AG09319 (cell line): Measurements from ENCODE around the gene BCKDHB.
"Not testable (repeated sequence)": the region's sequence is repeated elsewhere in the genome, so short reads cannot be mapped to it uniquely, and the experiment has no call there.

Experiments
- DNase-seq: peaks from one replicate; pipeline ENCODE4 v3.0.0-alpha.2; 2010; ENCODE audit warnings: low read depth; ENCODE audit errors: extremely low read depth
- TF ChIP-seq, protein P1 (sequence below): IDR thresholded peaks from 2 replicates; pipeline ENCODE4 v1.5.1; 2011; ENCODE audit warnings: low read depth, mild to moderate bottlenecking, inconsistent platforms, low read length, moderate library complexity

The BCKDHB gene

DNA sequence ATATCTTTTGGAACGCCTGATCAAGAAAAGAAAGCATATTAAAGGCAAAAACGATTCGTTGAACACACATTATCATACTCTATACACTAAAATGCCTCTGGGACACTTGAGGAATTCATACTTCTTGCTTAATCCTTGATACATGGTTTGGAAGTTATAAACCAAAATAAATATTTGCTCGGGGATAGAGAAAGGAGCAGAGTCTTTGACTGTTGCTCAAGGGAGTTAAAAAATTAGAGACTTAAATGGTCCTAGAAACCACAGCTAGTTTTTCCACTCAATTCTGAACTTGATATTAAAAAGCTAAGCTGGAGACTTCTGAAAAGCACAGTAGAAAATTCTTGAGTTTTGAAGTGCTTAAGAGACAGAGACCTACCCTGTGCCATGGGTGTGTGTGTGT, 98.9 kb downstream of the BCKDHB start:
- no peak for DNase-seq
- TF ChIP-seq, protein P1, sequence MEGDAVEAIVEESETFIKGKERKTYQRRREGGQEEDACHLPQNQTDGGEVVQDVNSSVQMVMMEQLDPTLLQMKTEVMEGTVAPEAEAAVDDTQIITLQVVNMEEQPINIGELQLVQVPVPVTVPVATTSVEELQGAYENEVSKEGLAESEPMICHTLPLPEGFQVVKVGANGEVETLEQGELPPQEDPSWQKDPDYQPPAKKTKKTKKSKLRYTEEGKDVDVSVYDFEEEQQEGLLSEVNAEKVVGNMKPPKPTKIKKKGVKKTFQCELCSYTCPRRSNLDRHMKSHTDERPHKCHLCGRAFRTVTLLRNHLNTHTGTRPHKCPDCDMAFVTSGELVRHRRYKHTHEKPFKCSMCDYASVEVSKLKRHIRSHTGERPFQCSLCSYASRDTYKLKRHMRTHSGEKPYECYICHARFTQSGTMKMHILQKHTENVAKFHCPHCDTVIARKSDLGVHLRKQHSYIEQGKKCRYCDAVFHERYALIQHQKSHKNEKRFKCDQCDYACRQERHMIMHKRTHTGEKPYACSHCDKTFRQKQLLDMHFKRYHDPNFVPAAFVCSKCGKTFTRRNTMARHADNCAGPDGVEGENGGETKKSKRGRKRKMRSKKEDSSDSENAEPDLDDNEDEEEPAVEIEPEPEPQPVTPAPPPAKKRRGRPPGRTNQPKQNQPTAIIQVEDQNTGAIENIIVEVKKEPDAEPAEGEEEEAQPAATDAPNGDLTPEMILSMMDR, result no peak

DNA sequence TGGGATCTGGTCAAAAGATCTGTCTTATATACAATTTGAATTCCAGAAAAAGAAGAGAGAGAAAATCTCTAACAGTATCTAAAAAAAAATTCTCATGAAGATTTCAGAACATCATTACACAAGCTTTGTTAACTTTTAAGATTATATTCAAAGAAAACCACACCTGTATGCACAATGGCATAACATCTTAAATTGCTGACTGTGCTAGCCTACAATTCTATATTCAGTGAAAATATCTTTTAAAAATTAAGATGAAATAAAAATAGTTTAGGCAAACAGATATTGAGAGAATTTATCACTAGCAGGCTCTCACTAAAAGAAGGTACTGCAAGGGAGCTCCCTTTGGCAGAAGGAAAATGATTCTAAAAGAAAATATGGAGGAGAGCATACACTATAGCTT, 100.3 kb downstream of the BCKDHB start:
- no peak for DNase-seq
- TF ChIP-seq, protein P1, result no peak

DNA sequence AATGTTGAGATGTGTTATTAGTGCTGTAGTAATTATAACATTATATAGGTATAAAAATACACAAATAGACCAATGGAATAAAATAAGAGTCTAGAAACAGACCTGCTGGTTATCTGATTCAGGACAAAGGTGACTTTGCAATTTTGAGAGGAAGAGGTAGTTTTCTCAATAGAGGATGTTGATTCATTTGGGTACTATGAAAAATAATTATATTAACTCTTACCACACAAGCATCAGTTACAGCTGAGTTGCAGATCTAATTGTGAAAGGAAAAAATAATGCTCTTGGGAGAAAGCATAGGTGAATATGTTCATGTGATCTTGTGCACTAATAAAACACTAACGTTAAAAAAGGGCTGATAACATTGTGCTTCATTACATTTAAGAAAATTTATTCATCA, 103.0 kb downstream of the BCKDHB start:
- DNase-seq, result no peak
- TF ChIP-seq, protein P1, result no peak

DNA sequence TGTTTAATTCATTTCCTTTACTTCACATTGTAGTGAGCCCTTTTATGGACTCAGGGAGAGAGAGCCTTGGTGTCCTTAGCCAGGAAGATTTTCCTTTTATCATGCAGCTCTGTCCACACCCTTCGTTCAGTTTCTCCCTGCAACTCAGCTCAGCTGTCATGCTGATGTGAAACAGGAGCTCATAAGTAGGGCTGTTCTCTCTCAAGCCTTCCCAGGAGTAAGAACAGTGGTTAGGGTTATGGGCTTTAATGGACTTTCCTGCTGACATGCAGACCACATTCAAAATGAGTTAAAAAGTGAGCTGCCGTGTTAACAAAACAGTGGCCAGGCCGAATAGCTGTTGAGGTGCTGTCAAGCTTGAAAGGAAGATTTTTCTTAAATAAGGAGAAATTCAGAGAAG, 104.1 kb downstream of the BCKDHB start:
- TF ChIP-seq, protein P1, result no peak
- DNase-seq, result no peak

DNA sequence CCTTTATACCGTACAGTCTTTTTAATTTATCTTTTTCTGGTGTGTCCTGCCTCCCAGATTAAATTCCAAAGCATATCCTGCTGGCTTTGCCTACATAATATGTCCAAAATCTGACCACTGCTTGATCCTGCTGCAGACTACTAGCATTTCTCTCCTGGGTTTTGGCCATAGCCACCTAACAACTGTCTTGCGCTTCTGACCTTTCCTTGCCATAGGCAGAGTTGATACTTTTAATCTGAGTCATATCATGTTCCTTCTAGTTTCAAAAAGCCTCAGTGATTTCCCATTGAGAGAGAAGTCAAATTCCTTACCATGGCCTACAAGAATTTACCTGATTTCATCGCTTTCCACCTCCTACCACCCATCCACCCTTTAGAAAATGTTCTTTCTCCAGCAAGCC, 104.8 kb downstream of the BCKDHB start:
- TF ChIP-seq, protein P1, result no peak
- DNase-seq, result no peak

DNA sequence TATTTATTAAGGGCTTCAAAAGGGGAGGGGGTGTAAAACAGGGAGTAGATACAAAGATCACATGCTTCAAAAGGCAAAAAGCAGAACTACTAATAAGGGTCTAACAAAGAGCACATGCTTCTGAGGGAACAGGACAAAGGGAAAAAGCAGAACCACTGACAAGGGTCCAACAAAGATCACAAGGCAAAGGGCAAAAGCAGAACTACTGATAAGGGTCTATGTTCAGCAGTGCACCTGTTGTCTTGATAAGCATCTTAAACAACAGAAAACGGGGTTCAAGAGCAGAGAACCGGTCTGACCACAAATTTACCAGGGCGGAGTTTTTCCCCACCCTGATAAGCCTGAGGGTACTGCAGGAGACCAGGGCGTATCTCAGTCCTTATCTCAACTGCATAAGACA, 105.4 kb downstream of the BCKDHB start:
- not testable (repeated sequence) for DNase-seq

DNA sequence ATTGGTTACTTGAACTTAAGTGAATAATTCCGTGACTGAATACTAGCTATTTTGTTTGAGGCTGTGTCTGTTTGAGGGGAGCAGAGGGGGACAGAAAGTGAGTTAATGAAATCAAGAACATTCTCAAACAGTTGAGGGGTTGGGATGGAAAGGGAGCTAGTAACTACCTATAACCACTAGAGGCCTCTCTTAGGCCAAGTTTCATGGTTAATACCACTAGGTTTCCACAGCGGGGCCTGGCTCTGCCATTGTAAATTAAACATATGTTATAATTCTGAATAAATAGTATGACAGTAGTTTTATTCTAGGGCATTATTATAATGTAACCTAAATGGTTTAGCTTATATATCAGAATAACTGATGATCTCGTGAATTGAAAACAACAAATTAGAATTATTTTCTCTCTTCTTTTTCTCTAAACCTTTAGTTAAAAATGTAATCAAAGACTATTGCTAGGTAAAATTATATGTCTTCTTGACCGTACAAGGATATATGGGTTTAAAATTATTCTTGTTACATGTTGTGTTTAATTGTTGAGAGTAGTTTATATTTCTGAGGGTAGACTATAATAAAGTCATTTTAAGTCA, 108.1 kb downstream of the BCKDHB start:
- DNase-seq, result peak; percentile 20
- TF ChIP-seq, protein P1, result peak; percentile 87

DNA sequence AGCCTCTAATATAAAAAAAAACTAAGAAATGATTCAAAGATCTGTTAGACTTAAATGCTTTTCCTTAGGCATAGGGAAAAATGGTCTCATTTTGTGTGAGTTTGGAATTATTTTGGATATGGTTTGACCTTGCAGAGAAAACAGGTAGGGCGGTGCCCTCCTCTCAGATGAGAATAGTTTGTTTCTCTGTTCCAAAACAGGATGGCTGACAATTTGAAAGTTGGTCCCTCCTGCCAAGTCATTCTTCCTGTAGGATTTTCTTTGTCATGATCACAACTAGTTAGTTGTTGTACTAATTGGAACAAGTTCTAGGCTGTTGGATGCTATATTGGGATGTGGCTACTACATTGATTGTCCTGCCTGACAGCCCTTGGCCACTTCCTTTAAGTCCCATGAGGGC, 108.6 kb downstream of the BCKDHB start:
- TF ChIP-seq, protein P1, result no peak
- no peak for DNase-seq
